Neural cell (in vitro differentiated cells): ENCODE results near the gene MRPL50. TPM values are rescaled to one million over a fixed set of nuclear protein-coding genes. Genes with fewer than 3 reads are reported as not detected.

Source experiments
- H2AFZ ChIP-seq: fragments of 200-600, 300-800 bp; sonication (generic), shearing (Covaris generic); 2 replicates; pipeline ENCODE4 v1.6.0; 2014; ENCODE audit warnings: low read depth, mild to moderate bottlenecking, antibody characterized with exemption, low read length, moderate library complexity
- H3F3A ChIP-seq: fragments of 200-600 bp; shearing (Covaris generic); 2 replicates; pipeline ENCODE4 v1.6.1; 2016; ENCODE audit warnings: mild to moderate bottlenecking, moderate library complexity, mixed read lengths, antibody characterized with exemption, low read length; ENCODE audit not compliant: insufficient read depth, poor library complexity, severe bottlenecking
- H3K27ac ChIP-seq: fragments of 200-600, 300-800 bp; sonication (generic), shearing (Covaris generic); 2 replicates; pipeline ENCODE4 v1.5.1; 2014; ENCODE audit warnings: mild to moderate bottlenecking, low read length, moderate library complexity
- H3K27me3 ChIP-seq: fragments of 300-800, 200-600 bp; sonication (generic), shearing (Covaris generic); 2 replicates; pipeline ENCODE4 v1.6.0; 2014; ENCODE audit warnings: mild to moderate bottlenecking, low read depth, low read length, moderate library complexity; ENCODE audit not compliant: insufficient read depth
- H3K36me3 ChIP-seq: fragments of 300-800, 200-600 bp; sonication (generic), shearing (Covaris generic); 2 replicates; pipeline ENCODE4 v1.5.1; 2014; ENCODE audit warnings: mild to moderate bottlenecking, antibody characterized with exemption, low read length, moderate library complexity; ENCODE audit not compliant: insufficient read depth
- H3K4me2 ChIP-seq: fragments of 300-800, 200-600 bp; sonication (generic), shearing (Covaris generic); 2 replicates; pipeline ENCODE4 v1.6.0; 2014; ENCODE audit warnings: mild to moderate bottlenecking, low read length
- H3K4me3 ChIP-seq: fragments of 300-800, 200-600 bp; sonication (generic), shearing (Covaris generic); 2 replicates; pipeline ENCODE4 v1.5.1; 2014; ENCODE audit warnings: mild to moderate bottlenecking, low read length, moderate library complexity
- H3K79me2 ChIP-seq: fragments of 200-600 bp; shearing (Covaris generic); replicated peaks from 2 replicates; pipeline ENCODE4 v1.6.0; 2014; ENCODE audit warnings: mild to moderate bottlenecking, low read length, moderate library complexity; ENCODE audit not compliant: insufficient read depth
- H3K9ac ChIP-seq: fragments of 300-800, 200-600 bp; sonication (generic), shearing (Covaris generic); 2 replicates; pipeline ENCODE4 v1.6.1; 2016; ENCODE audit warnings: mild to moderate bottlenecking, low read length, mixed read lengths
- H3K9me2 ChIP-seq: fragments of 200-600 bp; shearing (Covaris generic); 2 replicates; pipeline ENCODE4 v1.6.1; 2016; ENCODE audit warnings: mild to moderate bottlenecking, low read length, mixed read lengths; ENCODE audit not compliant: insufficient read depth
- H3K9me3 ChIP-seq: fragments of 200-600, 300-800 bp; sonication (generic), shearing (Covaris generic); 2 replicates; pipeline ENCODE4 v1.6.1; 2016; ENCODE audit warnings: mild to moderate bottlenecking, mixed run types, low read length, moderate library complexity, mixed read lengths
- H4K20me1 ChIP-seq: fragments of 200-600 bp; shearing (Covaris generic); 2 replicates; pipeline ENCODE4 v1.6.1; 2016; ENCODE audit warnings: mild to moderate bottlenecking, mixed run types; ENCODE audit not compliant: insufficient read depth
- EP300 ChIP-seq: fragments of 450-650 bp; conservative IDR thresholded peaks from 2 replicates; pipeline ENCODE4 v1.6.1; 2014; ENCODE audit warnings: antibody characterized with exemption, mild to moderate bottlenecking, moderate library complexity; ENCODE audit not compliant: poor library complexity, severe bottlenecking
- EZH2 ChIP-seq: fragments of 200-600, 300-800 bp; shearing (Covaris generic), sonication (generic); IDR thresholded peaks from 2 replicates; pipeline ENCODE4 v1.6.1; 2014; ENCODE audit warnings: antibody characterized with exemption, low read length, borderline replicate concordance, mild to moderate bottlenecking; ENCODE audit not compliant: insufficient read depth, poor library complexity, severe bottlenecking
- MXI1 ChIP-seq: fragments of 450-650 bp; conservative IDR thresholded peaks from 2 replicates; pipeline ENCODE4 v1.6.1; 2014; ENCODE audit warnings: antibody characterized with exemption, mild to moderate bottlenecking; ENCODE audit not compliant: poor library complexity, severe bottlenecking
- POLR2AphosphoS5 ChIP-seq: IDR thresholded peaks from 2 replicates; pipeline ENCODE4 v1.6.1; 2012
- RAD21 ChIP-seq: fragments of 450-650 bp; conservative IDR thresholded peaks from 2 replicates; pipeline ENCODE4 v1.6.1; 2014; ENCODE audit warnings: antibody characterized with exemption, mild to moderate bottlenecking, moderate library complexity
- SMC3 ChIP-seq: fragments of 450-650 bp; conservative IDR thresholded peaks from 2 replicates; pipeline ENCODE4 v1.6.1; 2014; ENCODE audit warnings: antibody characterized with exemption, mild to moderate bottlenecking, moderate library complexity; ENCODE audit not compliant: poor library complexity
- TAF1 ChIP-seq: IDR thresholded peaks from 2 replicates; pipeline ENCODE4 v1.6.1; 2012; ENCODE audit warnings: low read depth
- polyA plus RNA-seq: library from polyadenylated mRNA; depleted of rRNA; stranded (reverse); fragments of >200 nt; gene quantifications from 2 replicates; pipeline ENCODE4 v1.2.3, GENCODE V29; 2014
- TF ChIP-seq, protein P1 (sequence below): IDR thresholded peaks from 2 replicates; pipeline ENCODE4 v1.6.1; 2012; ENCODE audit warnings: borderline replicate concordance
- TF ChIP-seq, protein P2 (sequence below): fragments of 450-650 bp; IDR thresholded peaks from 2 replicates; pipeline ENCODE4 v1.5.1; 2014; ENCODE audit warnings: antibody characterized with exemption, mild to moderate bottlenecking, moderate library complexity; ENCODE audit not compliant: poor library complexity, severe bottlenecking

MRPL50 gene
- polyA plus RNA-seq, 1 donor from 2014 or later = 35.2 TPM

DNA sequence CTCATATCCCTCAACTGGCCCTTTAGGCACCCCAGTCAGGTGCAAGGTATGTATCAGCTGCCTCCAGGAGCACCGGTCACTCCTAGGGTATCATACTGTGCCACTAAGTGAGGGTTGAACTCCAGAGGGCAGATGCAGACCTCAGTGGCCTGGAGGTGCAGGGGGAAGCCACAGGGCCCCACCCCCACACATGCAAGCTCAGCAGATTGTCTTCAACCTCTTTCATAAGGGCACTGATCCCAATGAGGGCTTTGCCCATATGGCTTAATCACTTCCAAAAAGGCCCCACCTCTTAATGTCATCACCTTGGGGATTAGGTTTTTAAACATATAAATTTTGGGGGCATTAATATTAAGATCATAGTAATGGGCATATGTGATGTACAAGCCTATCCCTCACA, 41.8 kb downstream of the MRPL50 start:
- Histone ChIP-seq H3K9me3 (no peaks in the 10 kb centered on the region), H3K4me3 (no peak overlapping the region), H4K20me1 (no peaks in the 10 kb centered on the region), H3F3A (no peaks in the 10 kb centered on the region), H3K4me2 (no peak overlapping the region), H3K79me2 (no peaks in the 10 kb centered on the region), H3K27ac (no peak overlapping the region), H2AFZ (no peak overlapping the region), H3K27me3 (no peaks in the 10 kb centered on the region), H3K36me3 (no peaks in the 10 kb centered on the region), H3K9me2 (no peaks in the 10 kb centered on the region), H3K9ac (no peak overlapping the region)
- TF ChIP-seq SMC3 = no peak
- TF ChIP-seq RAD21 = no peak
- TF ChIP-seq, protein P1, sequence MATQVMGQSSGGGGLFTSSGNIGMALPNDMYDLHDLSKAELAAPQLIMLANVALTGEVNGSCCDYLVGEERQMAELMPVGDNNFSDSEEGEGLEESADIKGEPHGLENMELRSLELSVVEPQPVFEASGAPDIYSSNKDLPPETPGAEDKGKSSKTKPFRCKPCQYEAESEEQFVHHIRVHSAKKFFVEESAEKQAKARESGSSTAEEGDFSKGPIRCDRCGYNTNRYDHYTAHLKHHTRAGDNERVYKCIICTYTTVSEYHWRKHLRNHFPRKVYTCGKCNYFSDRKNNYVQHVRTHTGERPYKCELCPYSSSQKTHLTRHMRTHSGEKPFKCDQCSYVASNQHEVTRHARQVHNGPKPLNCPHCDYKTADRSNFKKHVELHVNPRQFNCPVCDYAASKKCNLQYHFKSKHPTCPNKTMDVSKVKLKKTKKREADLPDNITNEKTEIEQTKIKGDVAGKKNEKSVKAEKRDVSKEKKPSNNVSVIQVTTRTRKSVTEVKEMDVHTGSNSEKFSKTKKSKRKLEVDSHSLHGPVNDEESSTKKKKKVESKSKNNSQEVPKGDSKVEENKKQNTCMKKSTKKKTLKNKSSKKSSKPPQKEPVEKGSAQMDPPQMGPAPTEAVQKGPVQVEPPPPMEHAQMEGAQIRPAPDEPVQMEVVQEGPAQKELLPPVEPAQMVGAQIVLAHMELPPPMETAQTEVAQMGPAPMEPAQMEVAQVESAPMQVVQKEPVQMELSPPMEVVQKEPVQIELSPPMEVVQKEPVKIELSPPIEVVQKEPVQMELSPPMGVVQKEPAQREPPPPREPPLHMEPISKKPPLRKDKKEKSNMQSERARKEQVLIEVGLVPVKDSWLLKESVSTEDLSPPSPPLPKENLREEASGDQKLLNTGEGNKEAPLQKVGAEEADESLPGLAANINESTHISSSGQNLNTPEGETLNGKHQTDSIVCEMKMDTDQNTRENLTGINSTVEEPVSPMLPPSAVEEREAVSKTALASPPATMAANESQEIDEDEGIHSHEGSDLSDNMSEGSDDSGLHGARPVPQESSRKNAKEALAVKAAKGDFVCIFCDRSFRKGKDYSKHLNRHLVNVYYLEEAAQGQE = no peak
- no peak for TF ChIP-seq TAF1
- TF ChIP-seq EZH2 = no peak
- TF ChIP-seq, protein P2, sequence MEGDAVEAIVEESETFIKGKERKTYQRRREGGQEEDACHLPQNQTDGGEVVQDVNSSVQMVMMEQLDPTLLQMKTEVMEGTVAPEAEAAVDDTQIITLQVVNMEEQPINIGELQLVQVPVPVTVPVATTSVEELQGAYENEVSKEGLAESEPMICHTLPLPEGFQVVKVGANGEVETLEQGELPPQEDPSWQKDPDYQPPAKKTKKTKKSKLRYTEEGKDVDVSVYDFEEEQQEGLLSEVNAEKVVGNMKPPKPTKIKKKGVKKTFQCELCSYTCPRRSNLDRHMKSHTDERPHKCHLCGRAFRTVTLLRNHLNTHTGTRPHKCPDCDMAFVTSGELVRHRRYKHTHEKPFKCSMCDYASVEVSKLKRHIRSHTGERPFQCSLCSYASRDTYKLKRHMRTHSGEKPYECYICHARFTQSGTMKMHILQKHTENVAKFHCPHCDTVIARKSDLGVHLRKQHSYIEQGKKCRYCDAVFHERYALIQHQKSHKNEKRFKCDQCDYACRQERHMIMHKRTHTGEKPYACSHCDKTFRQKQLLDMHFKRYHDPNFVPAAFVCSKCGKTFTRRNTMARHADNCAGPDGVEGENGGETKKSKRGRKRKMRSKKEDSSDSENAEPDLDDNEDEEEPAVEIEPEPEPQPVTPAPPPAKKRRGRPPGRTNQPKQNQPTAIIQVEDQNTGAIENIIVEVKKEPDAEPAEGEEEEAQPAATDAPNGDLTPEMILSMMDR = no peak
- no peak for TF ChIP-seq EP300
- TF ChIP-seq MXI1 = no peak
- TF ChIP-seq POLR2AphosphoS5 = no peak

DNA sequence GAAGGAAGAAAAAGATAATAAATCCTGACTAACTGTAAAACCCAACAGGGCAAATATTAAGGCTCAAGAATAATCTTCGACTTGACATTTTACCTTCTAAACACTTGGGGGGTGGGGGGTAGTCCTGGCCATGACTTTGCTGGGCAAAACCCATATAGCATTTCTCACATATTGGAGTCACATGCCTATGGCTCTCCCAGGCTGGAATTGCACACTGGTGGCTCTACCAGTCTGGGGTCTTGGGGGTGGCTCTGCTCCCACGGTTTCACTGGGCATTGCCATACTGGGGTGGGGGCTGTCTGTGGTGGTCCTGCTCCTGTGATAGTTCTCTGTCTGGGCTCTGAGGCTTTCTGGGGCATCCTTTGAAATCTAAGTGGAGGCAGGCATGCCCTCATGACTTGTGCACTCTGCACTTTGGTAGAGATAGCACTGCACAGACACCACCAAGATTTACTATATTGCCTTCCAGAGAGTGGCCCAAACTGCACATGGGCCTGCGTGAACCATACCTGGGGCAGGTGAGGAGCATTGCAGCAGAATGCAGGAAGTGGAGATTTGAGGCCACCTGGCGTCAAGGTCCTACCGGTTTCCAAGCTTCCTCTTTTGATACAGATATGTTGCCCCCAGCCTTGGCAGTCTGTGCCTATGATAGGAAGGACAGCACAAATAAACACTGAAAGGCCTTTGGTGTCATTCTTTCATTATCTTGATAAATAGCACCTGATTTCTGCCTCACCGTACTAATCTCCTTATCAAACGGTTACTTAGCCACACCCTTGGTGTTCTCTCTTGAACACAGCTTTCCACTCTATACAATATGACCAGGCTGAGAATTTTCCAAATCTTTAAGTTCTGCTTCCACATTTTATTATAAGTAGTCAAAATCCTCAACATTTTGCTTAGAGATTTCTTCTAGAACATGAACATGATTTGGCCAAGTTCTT, 43.4 kb downstream of the MRPL50 start:
- no peak overlapping the region for H2AFZ ChIP-seq
- no peaks in the 10 kb centered on the region for H3K9me2 ChIP-seq
- no peak overlapping the region for H3K9ac ChIP-seq
- TF ChIP-seq POLR2AphosphoS5 (no peak), EZH2 (no peak), RAD21 (no peak), MXI1 (no peak), TAF1 (no peak), SMC3 (no peak), EP300 (no peak)
- TF ChIP-seq, protein P1 = no peak
- TF ChIP-seq, protein P2 = no peak
- H3K79me2 ChIP-seq = no peaks in the 10 kb centered on the region
- no peaks in the 10 kb centered on the region for H4K20me1 ChIP-seq
- H3K4me3 ChIP-seq = no peak overlapping the region
- H3F3A ChIP-seq = no peaks in the 10 kb centered on the region
- H3K36me3 ChIP-seq = no peaks in the 10 kb centered on the region
- no peak overlapping the region for H3K4me2 ChIP-seq
- no peak overlapping the region for H3K27ac ChIP-seq
- H3K9me3 ChIP-seq = no peaks in the 10 kb centered on the region
- H3K27me3 ChIP-seq = no peaks in the 10 kb centered on the region
